SK-N-MC (cell line): ENCODE measurements around the gene DISC1.

Source experiments
- EZH2 ChIP-seq: fragments of 200-600 bp; sonication (generic); IDR thresholded peaks from one replicate; pipeline ENCODE4 v1.6.1; 2017; ENCODE audit warnings: antibody characterized with exemption
- FOXP2 ChIP-seq: optimal IDR thresholded peaks from 2 replicates; pipeline ENCODE3; 2011; ENCODE audit warnings: mild to moderate bottlenecking, moderate library complexity; ENCODE audit not compliant: insufficient read depth; ENCODE audit errors: extremely low read length, control extremely low read depth
- POLR2AphosphoS5 ChIP-seq: IDR thresholded peaks from 2 replicates; pipeline ENCODE4 v1.6.1; 2012; ENCODE audit warnings: mild to moderate bottlenecking, low read depth, low read length, borderline replicate concordance

- no peak for TF ChIP-seq POLR2AphosphoS5
- TF ChIP-seq FOXP2, result no peak
- no peak for TF ChIP-seq EZH2
Observed at GRCh38 chr1:231885209-231885854, 258.7 kb downstream of the DISC1 start.
